Stimulated activated naive B cell treated with anti-CD40 and anti-IgM and Interleukin-4, amounts not matched to agents 10 μg/mL and 1 μg/mL and 100 μg/mL, for 72 hours (primary cell): Measurements from ENCODE around the gene RARRES1.

Source experiments
- ATAC-seq, 2 donors: fragments of 150-1000 bp; cut with Tn5 transposase; replicated peaks; 2 replicates each; pipeline ENCODE4 v1.10.0; 2021; ENCODE audit warnings: moderate library complexity in 1 of 2
- DNase-seq: peaks from one replicate; pipeline ENCODE4 v3.0.0; 2021
- H3K27ac Mint-ChIP-seq: one replicate; pipeline ENCODE4 v1.8.0; 2022; ENCODE audit warnings: mild to moderate bottlenecking, mixed read lengths
- H3K27me3 Mint-ChIP-seq, 2 donors: one replicate each; pipeline ENCODE4 v1.8.0; 2022; ENCODE audit warnings: mixed read lengths in 2 of 2
- H3K36me3 Mint-ChIP-seq, 2 donors: one replicate each; pipeline ENCODE4 v1.8.0; 2022; ENCODE audit warnings: mixed read lengths in 2 of 2, mild to moderate bottlenecking in 1 of 2
- H3K4me1 Mint-ChIP-seq, 2 donors: one replicate each; pipeline ENCODE4 v1.8.0; 2022; ENCODE audit warnings: mixed read lengths in 2 of 2, mild to moderate bottlenecking in 1 of 2
- H3K4me3 Mint-ChIP-seq, 2 donors: one replicate each; pipeline ENCODE4 v1.8.0; 2022; ENCODE audit warnings: mild to moderate bottlenecking in 2 of 2, mixed read lengths in 2 of 2, moderate library complexity in 1 of 2
- H3K9me3 Mint-ChIP-seq, 2 donors: one replicate each; pipeline ENCODE4 v1.8.0; 2022; ENCODE audit warnings: mixed read lengths in 2 of 2, mild to moderate bottlenecking in 1 of 2

RARRES1 gene

DNA sequence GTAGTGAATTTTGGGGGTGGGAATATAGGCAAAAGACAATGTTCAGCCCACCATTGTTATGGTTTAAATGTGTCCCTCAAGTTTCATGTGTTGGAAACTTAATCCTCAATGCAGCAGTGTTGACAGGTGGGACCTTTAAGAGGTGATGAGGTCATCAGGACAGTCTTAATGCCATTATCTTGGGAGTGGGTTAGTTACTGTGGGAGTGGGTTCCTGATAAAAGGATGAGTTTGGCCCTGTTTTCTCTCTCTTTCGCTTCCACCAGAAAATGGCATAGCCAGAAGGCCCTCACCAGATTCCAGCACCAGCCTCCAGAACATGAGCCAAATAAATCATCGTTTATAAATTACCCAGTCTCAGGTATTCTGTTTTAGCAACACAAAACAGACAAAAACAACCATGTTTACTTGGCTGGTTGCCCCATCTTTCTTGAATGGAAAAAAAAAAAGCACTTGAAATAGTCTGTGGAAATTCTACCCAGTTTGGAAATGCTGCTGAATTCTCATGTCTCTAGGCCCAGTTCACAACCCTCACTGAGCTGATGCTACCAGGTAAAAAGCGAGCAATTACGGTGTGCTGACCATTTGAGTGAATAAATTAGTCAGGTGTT lies 38.6 kb upstream of the RARRES1 start:
- no peak for ATAC-seq
- no peaks in the 10 kb centered on the region for H3K9me3 Mint-ChIP-seq
- no peak overlapping the region for H3K4me3 Mint-ChIP-seq
- H3K36me3 Mint-ChIP-seq, result peaks cover 5 to 18% of the 10 kb centered on the region in 2 donors
- DNase-seq, result no peak
- H3K27ac Mint-ChIP-seq, result no peak overlapping the region
- no peaks in the 10 kb centered on the region for H3K27me3 Mint-ChIP-seq
- H3K4me1 Mint-ChIP-seq, result no peaks in the 10 kb centered on the region

DNA sequence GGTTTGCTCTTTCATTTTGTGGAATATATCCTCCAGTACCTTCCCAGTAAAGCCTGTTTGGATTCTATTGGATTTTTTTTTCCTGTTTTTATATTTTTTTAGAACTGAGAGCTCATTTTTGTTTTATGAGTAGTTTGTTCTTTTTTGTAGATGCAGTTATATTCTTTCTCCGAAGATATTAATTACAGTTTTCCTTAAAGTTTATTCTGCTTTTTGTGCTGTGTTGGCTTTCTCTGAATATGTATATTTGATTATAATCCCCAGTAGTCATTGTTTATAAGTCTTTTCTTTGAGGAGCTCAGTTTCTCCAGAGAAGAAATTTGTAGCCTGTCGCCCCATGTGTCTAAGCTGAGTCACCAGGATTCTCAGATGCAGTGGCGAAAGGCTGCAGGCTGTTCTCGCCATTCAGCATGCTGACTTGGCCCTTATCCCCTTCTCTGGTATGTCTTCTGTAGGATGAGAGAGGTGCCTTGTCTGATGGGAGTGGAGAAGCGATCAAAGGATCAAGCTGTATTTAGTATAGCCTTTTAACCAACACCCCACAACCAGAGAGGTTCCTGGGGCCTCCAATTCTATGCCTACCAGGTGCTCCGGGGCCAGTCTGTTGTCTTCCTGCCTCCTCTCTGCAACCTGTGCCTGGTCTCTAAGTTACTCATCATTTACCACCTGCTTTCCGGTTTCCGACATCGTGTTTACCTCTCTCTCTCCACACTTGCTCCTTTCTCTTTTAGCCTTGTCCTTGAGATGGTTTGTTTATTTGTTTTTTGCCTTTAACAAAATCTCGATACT lies 37.9 kb upstream of the RARRES1 start:
- Mint-ChIP-seq H3K9me3 (no peaks in the 10 kb centered on the region), H3K4me1 (no peaks in the 10 kb centered on the region), H3K36me3 (peaks cover 2 to 13% of the 10 kb centered on the region in 2 donors), H3K4me3 (no peak overlapping the region), H3K27ac (no peak overlapping the region), H3K27me3 (no peaks in the 10 kb centered on the region)
- ATAC-seq (no peak), DNase-seq (no peak)

DNA sequence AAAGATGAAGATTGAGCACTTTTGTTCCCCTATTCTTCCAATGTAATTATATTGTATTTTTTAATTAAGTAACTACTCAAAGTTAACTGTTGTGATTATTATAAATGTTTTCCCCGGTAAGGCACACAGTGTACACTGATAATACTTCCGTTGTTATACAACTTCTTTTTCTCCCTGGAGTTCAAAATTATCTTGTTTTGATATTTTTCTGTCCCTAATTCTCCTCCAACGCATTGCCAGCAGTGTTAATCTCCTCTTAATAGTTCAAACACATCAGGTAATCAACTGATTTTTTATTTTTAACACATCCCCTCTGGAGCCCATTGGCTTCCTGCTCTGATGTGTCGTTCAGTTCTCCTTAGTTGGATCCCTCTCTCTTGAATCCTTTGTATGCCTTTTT lies 37.3 kb upstream of the RARRES1 start:
- Mint-ChIP-seq H3K27ac (no peak overlapping the region), H3K27me3 (no peaks in the 10 kb centered on the region), H3K4me1 (no peaks in the 10 kb centered on the region), H3K36me3 (peaks cover 2 to 8% of the 10 kb centered on the region in 2 donors), H3K9me3 (no peaks in the 10 kb centered on the region), H3K4me3 (no peak overlapping the region)
- ATAC-seq (no peak), DNase-seq (no peak)

DNA sequence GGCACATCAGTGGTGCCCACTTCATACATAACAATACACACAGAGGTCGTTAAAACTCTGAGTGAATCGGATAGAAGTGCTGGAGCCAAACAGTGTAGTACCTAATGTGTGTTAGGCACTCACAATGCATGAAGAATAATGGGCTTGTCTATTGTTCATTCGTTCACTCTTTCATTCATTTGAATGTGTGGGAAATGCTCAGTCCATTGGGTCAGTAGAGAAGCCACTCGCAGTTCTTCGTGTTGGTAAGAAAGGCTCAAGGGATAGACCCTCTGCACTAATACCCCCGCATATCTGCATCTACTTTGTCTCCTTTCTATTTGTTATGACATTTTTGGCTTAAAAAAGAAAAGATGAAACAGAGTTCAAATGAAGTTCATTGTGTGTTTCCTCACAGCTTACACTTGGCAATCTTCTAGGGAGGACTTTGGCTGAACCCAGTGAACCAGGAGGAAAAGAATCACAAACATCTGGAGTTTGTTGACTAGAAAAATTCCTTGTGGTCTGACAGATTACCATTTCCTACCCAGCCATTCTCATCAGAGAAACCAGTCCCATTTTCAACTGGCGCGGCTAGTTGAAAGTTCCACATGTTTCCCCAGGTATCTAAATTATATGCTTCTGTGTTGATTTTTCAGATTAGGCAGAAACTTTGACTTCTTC lies 36.8 kb upstream of the RARRES1 start:
- DNase-seq, result no peak
- no peak for ATAC-seq

DNA sequence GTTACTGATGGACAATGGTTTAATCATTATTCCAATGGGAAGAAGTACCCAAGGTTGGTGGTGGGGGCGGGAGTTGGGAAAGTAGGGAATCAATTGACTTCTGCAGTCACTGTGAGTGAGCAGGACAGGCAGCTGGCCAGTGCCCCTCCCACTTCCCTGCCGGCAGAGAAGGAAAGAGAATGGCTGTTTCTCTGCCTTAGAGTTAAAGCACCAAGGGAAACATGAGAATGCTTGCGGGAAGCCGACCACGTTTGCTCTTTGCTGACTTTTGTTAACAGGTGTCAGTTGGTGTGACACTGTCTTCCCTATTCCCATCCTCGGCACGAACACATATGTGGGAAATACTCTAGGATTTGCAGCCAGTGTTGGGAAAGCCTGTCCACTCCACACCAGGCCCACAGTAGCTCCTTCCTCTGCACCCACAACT lies 36.1 kb upstream of the RARRES1 start:
- ATAC-seq, result no peak
- Mint-ChIP-seq H3K36me3 (peaks cover 2 to 8% of the 10 kb centered on the region in 2 donors), H3K27me3 (no peaks in the 10 kb centered on the region), H3K4me1 (no peaks in the 10 kb centered on the region), H3K4me3 (no peak overlapping the region), H3K27ac (no peak overlapping the region), H3K9me3 (no peaks in the 10 kb centered on the region)
- DNase-seq, result no peak

More for the DNA sequence above, 36.8 kb upstream of the RARRES1 start:
- Mint-ChIP-seq H3K4me1 (no peaks in the 10 kb centered on the region), H3K9me3 (no peaks in the 10 kb centered on the region), H3K36me3 (peaks cover 2 to 8% of the 10 kb centered on the region in 2 donors), H3K27ac (no peak overlapping the region), H3K4me3 (no peak overlapping the region), H3K27me3 (no peaks in the 10 kb centered on the region)

DNA sequence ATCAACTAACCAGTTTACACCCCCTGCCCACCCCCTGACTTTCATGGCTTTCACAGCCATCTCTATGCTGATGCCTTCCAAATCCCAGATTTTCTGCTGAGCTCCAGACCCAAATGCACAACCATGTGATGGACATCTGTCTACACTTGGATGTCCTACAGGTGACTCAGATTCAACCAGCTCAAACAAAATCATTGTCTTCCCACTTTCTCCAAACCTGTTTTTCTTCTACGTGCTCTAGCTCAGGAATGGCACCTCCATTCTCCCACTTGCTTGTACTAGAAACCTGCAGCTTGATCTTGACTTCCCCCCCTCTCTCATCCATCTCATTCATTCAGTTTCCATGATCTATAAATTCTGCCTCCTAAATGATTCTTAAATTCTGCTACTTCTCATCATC lies 34.1 kb upstream of the RARRES1 start:
- no peaks in the 10 kb centered on the region for H3K27me3 Mint-ChIP-seq
- H3K27ac Mint-ChIP-seq, result no peak overlapping the region
- DNase-seq, result no peak
- H3K9me3 Mint-ChIP-seq, result no peaks in the 10 kb centered on the region
- H3K4me1 Mint-ChIP-seq, result no peaks in the 10 kb centered on the region
- peaks cover 0 to 13% of the 10 kb centered on the region in 2 donors for H3K36me3 Mint-ChIP-seq
- no peak for ATAC-seq
- no peak overlapping the region for H3K4me3 Mint-ChIP-seq

DNA sequence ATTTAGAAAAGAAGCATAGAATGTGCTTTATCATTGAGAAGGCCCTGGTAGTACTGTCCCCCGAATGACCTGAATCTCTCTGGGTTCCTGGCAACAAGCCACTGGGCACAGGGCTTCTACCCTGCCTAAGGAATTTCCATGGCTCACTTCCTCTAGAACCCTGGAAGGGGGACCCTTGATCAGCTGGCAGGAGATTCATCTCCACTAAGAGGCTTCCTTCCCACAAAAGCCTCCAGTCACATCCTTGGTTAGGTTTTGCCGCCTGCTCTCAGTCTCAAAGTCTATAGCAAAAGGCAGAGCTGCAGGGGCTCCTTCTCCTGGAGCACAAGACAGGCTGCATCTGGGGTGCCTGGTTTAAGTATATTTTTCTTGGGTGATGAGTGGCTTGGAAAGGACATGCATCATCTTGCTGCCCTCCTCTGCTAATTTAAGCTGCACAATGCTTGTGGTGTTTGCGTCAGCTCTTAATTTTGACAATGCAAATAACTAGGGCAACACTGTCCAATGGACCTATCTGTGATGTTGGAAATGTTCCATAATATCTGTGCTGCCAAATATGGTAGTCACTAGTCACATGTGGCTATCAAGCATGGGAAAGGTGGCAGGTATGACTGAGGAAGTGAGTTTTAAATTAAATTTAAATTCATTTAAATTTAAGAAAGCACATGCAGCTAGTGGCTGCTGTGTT lies 33.4 kb upstream of the RARRES1 start:
- no peak for DNase-seq
- Mint-ChIP-seq H3K27ac (no peak overlapping the region), H3K36me3 (peaks cover 0 to 18% of the 10 kb centered on the region in 2 donors), H3K4me1 (no peaks in the 10 kb centered on the region), H3K4me3 (no peak overlapping the region), H3K9me3 (no peaks in the 10 kb centered on the region), H3K27me3 (no peaks in the 10 kb centered on the region)
- no peak for ATAC-seq

DNA sequence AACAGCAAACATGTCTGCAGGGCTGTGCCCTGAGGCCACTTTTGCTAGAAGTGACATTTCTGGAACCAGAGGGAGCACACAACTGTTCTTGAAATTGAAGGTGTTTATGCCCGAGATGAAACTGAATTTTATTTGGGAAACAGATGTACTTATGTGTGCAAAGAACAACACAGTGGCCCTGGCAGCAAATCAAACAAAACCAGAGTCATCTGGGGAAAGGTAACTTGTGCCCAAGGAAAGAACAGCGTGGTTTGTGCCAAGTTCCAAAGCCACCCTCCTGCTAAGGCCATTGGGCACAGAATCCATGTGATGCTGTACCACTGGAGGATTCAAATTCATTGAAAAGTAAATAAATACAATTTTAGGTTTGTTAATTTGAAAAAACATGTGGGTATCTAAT lies 31.2 kb upstream of the RARRES1 start:
- Mint-ChIP-seq H3K9me3 (no peaks in the 10 kb centered on the region), H3K27ac (no peak overlapping the region), H3K4me1 (no peaks in the 10 kb centered on the region), H3K36me3 (peaks cover 0 to 25% of the 10 kb centered on the region in 2 donors), H3K27me3 (no peaks in the 10 kb centered on the region), H3K4me3 (no peak overlapping the region)
- DNase-seq (no peak), ATAC-seq (no peak)

DNA sequence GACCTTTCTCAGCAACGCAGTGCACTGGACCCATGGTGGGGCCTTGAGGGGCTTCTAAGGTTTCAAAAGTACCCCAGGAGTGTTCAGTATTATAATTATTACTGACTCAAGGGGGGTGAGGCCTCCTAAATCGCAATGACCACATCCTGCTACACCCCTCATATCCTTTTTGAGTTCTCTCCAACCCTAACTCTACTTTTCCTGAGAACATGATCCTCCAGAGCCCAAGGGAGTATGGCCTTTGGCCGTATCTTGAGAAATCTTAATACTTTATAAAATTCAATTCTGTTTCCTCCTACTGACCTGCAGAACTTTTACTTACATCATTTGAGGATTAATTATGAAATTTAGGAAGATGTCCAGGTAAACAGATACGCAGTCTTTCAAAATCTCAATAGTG lies 30.4 kb upstream of the RARRES1 start:
- ATAC-seq (no peak), DNase-seq (no peak)
- H3K27ac Mint-ChIP-seq, result no peak overlapping the region
- H3K4me1 Mint-ChIP-seq, result no peaks in the 10 kb centered on the region
- no peaks in the 10 kb centered on the region for H3K27me3 Mint-ChIP-seq
- no peak overlapping the region for H3K4me3 Mint-ChIP-seq
- peaks cover 0 to 25% of the 10 kb centered on the region in 2 donors for H3K36me3 Mint-ChIP-seq
- H3K9me3 Mint-ChIP-seq, result no peaks in the 10 kb centered on the region

DNA sequence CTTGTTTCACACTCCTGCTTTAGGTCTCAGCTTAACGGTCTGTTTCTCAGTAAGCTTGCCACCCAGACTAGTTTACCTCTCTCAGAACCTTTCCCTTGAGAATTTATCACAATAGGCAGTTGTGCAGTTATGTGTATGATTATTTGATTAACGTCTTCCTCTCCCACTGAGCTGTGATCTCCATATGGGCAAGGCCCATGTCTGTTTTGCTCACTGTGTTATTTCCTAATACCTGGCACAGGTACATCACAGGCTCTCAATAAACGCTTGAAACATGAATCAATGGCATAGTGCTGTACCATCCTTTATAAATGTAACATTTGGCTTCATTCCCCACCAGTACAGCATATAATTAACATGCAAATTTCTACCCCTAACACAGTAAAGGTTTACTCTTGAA lies 29.1 kb upstream of the RARRES1 start:
- Mint-ChIP-seq H3K4me1 (no peaks in the 10 kb centered on the region), H3K27ac (no peak overlapping the region), H3K9me3 (no peaks in the 10 kb centered on the region), H3K27me3 (no peaks in the 10 kb centered on the region), H3K4me3 (no peak overlapping the region), H3K36me3 (peaks cover 2 to 22% of the 10 kb centered on the region in 2 donors)
- ATAC-seq (no peak), DNase-seq (no peak)

DNA sequence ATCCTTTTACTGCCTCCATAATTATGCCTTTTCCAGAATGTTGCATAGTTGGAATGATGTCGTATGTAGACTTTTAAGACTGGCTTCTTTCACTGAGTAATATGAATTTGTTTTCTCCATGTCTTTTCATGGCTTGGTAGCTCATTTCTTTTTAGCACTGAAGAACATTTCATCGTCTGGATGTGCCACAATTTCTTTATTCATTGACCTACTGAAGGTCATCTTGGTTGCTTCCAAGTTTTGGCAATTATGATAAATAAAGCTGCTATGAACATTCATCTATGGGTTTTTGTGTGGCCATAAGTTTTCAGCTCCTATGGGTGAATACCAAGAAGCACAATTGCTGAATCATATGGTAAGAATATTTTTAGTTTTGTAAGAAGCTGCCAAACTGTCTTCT lies 23.2 kb upstream of the RARRES1 start:
- Mint-ChIP-seq H3K9me3 (no peaks in the 10 kb centered on the region), H3K27me3 (no peaks in the 10 kb centered on the region), H3K4me1 (no peaks in the 10 kb centered on the region), H3K36me3 (peaks cover 2 to 16% of the 10 kb centered on the region in 2 donors), H3K4me3 (no peak overlapping the region), H3K27ac (no peak overlapping the region)
- DNase-seq, result no peak
- ATAC-seq, result no peak

DNA sequence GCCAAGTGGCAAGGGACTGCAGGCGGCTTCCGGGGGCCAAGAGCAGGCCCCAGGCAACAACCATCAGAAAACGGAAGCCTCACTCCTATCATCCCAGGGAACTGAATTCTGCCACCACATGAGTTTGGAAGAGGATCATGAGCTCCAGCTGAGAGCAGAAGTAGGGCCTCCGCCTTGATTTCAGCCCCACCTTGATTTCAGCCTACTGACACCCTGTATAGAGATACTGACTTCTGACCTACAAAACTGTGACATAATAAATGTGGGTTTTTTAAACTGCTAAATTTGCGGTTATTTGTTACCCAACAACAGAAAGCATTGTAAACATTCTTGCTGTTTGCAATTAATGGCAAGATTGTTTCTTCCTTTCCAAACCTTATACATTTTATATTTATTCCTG lies 21.6 kb upstream of the RARRES1 start:
- Mint-ChIP-seq H3K27me3 (no peaks in the 10 kb centered on the region), H3K4me3 (no peak overlapping the region), H3K4me1 (no peaks in the 10 kb centered on the region), H3K36me3 (peaks cover 13 to 17% of the 10 kb centered on the region in 2 donors), H3K27ac (no peak overlapping the region), H3K9me3 (no peaks in the 10 kb centered on the region)
- ATAC-seq (no peak), DNase-seq (no peak)

DNA sequence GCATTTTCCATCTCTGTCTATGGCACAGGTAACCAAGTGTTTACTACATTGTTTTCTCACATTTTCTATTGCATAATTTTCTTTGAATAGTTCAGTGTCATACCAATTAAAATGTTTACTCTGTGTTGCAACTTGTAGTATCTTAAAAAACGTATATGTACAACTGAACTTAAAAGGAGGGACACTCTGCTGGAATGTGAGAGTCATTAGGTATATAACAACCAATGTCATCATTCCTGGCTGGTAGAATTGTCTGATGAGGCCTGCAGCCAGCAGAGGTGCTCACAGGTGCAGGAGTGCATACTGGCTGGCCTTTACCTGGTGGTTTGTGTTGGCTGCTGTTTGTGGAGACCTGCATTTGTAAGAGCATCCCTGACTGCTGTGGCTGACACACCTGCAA lies 19.1 kb upstream of the RARRES1 start:
- no peaks in the 10 kb centered on the region for H3K9me3 Mint-ChIP-seq

DNA sequence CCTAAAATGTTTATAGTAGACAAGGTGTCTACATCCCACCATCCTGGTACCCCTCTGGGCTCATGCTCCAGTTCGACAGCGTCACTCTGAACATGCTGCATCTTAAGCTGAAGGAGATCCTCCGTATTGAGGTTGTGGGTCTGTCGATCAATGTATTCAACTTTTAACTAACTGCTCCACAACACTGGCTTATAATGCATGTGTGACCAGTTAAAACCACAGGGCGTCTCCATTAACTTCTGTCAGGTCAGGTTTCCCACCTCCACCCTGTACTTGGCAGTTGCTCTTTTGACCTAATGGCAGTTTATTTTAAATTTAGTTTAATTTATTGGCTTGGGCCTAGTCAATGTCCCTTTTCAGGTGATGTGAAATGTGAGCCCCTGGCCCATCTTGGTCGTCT lies 17.8 kb upstream of the RARRES1 start:
- Mint-ChIP-seq H3K27ac (no peak overlapping the region), H3K4me1 (peaks cover 14 to 21% of the 10 kb centered on the region in 2 donors), H3K4me3 (no peak overlapping the region), H3K9me3 (no peaks in the 10 kb centered on the region), H3K27me3 (no peaks in the 10 kb centered on the region), H3K36me3 (peaks cover 23 to 36% of the 10 kb centered on the region in 2 donors)
- DNase-seq (no peak), ATAC-seq (no peak)

More for the DNA sequence above, 19.1 kb upstream of the RARRES1 start:
- Mint-ChIP-seq H3K4me3 (no peak overlapping the region), H3K27me3 (no peaks in the 10 kb centered on the region), H3K4me1 (peaks cover 13 to 19% of the 10 kb centered on the region in 2 donors), H3K36me3 (peaks cover 21 to 31% of the 10 kb centered on the region in 2 donors), H3K27ac (no peak overlapping the region)
- DNase-seq (no peak), ATAC-seq (no peak)
